ENCODE data around the gene C17orf100. TPM values are rescaled to one million over a fixed set of nuclear protein-coding genes. Genes with fewer than 3 reads are reported as not detected.

Gene C17orf100
- total RNA-seq, 1 donor from 2014 or later = 1.7 TPM

DNA sequence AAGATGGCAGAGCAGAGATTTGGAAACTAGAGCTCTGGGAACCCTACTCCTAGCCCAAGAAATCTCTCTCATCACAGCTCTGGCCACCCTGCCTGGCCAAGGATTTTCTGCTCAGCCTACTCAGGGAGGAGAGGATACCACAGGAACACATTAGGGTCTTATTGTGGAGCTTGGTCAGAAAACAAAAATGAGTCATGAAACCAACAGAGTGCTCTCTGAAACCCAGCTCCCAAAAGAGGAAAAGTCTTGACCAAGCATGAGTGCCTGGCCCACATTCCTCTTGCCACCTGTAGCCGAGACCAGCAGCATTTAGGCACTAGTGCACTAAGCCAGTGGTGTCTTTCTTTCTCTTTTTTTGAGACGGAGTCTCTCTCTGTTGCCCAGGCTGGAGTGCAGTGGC, 43.5 kb downstream of the C17orf100 start:
- ATAC-seq = no peak

DNA sequence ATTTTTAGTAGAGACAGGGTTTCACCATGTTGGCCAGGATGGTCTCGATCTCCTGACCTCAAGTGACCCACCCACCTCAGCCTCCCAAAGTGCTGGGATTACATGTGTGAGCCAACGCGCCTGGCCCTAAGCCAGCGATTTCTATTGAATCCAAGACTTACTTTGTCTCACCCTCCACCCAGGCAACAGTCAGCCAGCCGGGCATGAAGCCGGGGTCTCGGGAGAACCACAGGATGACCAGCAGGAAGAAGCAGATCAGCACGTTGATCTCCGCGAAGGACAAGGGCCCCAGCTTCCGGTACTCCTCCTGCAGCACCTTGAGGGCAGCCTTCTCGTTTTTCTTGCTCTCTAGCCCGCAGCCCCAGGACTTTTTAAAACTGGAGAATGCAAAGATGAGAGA, 44.0 kb downstream of the C17orf100 start:
- ATAC-seq = no peak

DNA sequence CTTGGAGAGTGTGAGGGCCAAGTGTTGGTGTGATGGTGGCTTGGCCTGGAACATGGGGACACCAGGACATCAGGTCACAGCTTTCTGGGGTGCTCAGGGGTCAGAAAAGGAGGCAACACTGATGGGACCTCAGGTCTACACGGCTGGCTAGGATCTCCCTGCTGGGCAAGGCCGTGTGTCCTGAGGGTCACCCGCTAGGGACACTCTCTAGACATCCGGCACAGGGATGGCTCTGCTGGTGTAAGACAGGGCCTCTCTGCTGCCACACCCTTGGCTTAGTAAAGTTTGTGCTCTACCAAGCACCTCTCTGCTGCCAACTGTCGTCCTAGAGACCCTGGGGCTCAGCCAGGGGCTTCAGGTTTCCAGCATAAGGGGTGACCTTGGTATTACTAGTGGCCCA, 45.3 kb downstream of the C17orf100 start:
- no peak for ATAC-seq

DNA sequence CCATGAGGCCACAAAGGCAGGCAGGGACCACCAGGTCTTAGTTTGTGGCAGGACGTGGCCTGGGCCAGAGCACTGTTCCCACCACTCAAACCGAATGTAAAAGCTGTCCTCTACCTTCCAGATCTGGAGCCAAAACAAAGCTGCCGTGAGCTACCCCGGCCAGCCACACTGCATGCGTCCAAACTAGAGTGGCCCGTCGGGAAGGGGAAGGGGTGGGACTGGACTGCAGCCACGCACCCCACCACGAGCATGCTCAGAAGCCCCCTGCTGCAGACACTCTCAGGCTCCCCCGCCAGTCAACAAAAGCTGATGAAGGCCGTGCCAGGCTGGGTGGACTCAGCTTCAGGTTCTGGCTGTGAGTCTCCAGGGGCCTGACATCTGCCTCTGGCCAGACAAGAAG, 46.4 kb downstream of the C17orf100 start:
- no peak for ATAC-seq

DNA sequence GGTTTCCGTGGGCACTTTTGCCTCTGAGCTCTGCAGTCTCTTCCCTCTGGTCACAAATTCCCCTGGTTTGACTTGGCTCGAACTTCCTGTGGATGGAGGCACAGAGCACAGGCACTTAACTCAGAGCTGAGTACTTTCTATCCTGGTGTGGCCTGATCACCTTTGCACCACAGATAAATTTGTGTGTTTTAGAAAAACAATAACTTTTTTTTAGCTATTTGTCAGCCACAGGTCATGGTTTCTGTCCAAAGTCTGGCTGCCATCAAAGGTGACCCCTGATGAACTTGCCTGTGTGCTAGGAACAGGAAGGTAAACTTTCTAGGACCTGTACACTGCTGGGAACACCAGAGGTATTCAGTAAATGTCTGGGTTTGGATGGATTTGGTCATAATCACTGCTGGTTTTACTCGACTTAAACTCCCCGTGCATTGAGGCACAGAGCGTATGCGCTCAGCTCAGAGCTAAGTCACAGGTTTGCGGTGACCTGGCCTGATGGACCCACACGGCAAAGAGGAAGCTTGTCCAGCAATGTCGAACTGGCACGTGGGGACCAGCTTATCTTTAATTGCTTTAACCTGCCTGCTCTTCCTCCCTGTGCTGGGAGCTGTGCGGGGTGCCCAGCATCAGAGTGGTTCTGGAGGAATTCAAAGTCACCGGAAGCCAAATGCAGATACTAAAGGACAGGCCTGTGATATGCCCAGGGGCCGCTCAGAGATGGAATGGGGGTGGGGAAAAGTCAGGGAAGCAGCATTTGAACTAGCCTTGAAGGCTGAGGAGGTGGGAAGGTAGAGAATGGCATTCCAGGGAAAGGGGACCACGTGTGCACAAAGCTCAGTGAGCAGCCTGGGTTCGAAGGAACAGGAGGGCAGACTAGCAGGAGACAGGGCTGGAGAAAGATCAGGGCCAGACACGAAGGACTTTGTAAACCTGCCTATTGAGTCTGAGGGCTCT, 48.7 kb downstream of the C17orf100 start:
- ATAC-seq = no peak

DNA sequence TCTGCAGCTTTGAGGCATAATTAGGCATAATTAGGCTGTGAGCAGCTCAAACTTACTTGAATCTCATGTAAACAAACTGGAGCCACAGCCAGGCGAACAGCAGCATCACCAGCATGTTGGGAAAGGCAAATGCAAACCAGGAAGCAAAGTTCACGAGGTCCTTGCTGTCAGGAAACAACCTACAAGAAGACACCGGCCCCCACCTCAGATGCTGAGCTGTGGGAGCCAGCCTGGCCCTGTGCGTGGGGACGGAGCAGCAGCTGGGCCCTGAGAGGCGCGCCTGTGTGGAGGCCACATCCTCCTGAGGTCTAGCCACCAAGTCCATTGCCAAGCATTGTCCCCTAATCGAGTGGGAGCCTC, 49.4 kb downstream of the C17orf100 start:
- no peak for ATAC-seq

DNA sequence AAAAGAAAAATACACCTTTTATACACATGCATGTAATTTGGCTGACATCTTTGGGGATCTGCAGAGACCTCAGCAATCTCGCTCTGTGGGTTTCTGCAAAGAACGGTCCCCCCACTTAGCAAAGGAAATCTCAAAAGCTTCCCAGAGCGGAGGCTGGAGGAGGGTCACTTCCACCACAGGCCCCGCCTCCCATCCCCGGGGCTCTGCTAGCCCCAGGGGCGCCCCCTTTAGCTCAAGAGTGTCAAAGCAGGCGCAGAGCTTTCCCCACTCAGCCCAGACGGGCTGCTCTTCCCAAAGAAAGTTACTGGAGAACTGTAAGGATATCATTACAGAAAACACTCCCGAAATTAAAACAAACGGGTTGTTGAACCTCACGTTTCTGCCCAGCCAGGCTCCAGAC, 50.2 kb downstream of the C17orf100 start:
- no peak for ATAC-seq

DNA sequence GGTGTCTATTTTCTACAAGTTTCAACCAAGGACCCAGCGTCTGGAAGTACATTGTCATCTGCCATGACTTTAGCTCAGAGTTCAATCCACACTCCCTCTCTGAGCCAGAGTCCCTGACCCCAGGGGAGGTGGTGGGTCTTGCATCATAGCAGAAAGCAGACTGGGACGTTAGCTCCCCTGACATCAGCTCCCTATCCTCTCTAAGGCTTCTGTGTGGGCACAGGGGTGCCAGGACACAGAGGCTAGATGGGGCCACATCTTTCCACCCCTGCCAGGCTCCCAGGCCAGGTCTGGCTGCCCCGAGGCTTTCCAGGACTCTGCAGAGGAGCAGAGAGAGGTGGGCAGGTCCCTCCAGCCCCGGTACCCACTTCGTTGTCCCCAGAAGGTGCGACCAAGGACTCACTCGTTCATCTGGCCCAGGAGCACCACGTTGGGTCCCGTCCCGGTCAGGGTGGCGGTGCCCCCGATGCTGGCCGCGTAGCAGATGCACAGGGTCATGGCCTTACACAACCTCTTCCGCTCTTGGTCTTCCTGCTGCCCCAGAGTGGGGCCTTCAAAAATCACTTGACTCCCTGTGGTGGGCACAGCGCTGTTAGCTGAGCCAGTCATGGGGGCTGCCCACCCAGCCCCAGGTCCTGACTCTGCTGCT, 51.1 kb downstream of the C17orf100 start:
- no peak for ATAC-seq

Other genes with a start within 250 kb of the C17orf100 start
- not detected for gene AIPL1, start 216.6 kb upstream of the C17orf100 start, total RNA-seq
- gene PIMREG, start 207.3 kb upstream of the C17orf100 start, total RNA-seq = 4.8 TPM
- 20.1 TPM for gene PITPNM3, start 95.2 kb upstream of the C17orf100 start, total RNA-seq
- gene KIAA0753, start 11.1 kb upstream of the C17orf100 start, total RNA-seq = 8.6 TPM
- gene TXNDC17, start 10.7 kb upstream of the C17orf100 start, total RNA-seq = 322 TPM
- gene MED31, start 157 bp upstream of the C17orf100 start, total RNA-seq = 15.3 TPM
- gene SLC13A5, start 61.6 kb downstream of the C17orf100 start, total RNA-seq = 3.5 TPM
- 13.0 TPM for gene XAF1, start 104.3 kb downstream of the C17orf100 start, total RNA-seq
- gene FBXO39, start 124.5 kb downstream of the C17orf100 start, total RNA-seq = 0.68 TPM
- gene TEKT1, start 180.0 kb downstream of the C17orf100 start, total RNA-seq = not detected